ENCODE data around the gene ZNF326. TPM values are rescaled to one million over a fixed set of nuclear protein-coding genes. Genes with fewer than 3 reads are reported as not detected.

The ZNF326 gene
- total RNA-seq, 2 donors from 2014 or later: 10.6 to 16.5 TPM

DNA sequence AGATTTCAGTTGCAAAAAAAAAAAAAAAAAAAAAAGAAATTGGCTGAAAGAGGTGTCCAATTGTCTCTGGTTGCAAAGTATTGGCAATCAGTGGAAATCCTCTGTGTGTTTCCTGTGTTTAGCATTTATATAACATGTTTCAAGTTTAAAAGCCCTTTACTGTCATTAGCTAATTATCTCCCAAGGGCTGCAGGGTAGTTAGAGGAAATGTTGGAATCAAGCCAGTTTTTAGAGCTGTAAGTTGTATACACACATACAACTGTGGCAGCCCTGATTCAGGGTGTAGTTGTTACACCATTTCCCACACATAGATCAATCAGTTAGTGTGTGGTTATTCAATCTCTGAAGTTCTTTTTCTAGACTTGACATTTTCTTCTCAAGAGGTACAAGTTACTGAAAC is 8.9 kb upstream of the ZNF326 start:
- Histone ChIP-seq H3K27ac (no peak overlapping the region), H3K9me3 (no peaks in the 10 kb centered on the region), H3K4me3 (no peak overlapping the region), H3K4me1 (replicated peaks) (no peaks in the 10 kb centered on the region), H3K36me3 (no peaks in the 10 kb centered on the region), H3K27me3 (replicated peaks; ENCODE audit: insufficient read depth) (no peaks in the 10 kb centered on the region)
- intact Hi-C loops (cut with DNase I): loop anchor here (2.0 to 5.0 kb wide), 2 partner anchors 144 to 181 kb away; no protein-coding TSS in a partner anchor
- TF ChIP-seq, protein P1, sequence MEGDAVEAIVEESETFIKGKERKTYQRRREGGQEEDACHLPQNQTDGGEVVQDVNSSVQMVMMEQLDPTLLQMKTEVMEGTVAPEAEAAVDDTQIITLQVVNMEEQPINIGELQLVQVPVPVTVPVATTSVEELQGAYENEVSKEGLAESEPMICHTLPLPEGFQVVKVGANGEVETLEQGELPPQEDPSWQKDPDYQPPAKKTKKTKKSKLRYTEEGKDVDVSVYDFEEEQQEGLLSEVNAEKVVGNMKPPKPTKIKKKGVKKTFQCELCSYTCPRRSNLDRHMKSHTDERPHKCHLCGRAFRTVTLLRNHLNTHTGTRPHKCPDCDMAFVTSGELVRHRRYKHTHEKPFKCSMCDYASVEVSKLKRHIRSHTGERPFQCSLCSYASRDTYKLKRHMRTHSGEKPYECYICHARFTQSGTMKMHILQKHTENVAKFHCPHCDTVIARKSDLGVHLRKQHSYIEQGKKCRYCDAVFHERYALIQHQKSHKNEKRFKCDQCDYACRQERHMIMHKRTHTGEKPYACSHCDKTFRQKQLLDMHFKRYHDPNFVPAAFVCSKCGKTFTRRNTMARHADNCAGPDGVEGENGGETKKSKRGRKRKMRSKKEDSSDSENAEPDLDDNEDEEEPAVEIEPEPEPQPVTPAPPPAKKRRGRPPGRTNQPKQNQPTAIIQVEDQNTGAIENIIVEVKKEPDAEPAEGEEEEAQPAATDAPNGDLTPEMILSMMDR (IDR thresholded peaks at IDR 0.05): no peak
- TF ChIP-seq POLR2AphosphoS5 (IDR thresholded peaks at IDR 0.05): no peak
- no peak for DNase-seq (ENCODE audit: low spot score)

DNA sequence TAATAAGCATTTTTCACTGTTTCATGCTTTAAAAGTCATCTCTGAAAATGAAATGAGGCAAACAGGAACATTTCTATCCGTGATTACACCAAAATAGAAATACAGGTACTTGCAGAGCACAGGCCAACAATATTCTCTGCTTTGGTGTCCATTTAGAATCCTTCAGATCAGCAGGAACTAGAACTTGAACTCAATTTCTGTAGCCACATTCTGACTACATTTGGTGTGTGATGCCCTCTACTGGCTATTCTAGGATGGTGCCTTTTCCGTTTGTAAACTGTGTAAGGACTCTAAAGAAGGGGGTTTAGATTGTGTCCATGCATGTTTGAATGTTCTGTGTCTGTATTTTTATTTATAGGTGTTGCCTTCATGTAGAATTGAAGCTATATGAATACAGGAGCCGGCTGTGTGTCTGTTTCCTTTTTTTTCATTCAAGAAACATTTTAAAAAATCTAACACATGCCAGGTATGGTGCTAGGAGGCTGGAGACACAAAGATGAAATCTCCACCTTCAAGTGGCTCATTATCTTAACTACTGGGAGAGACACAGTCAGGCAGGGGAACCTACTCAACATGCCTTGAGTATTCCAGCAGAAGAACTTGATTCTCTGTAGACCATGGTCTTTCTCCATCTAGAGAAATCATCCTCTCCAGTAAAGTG is 7.6 kb upstream of the ZNF326 start:
- peak; percentile 51 for TF ChIP-seq POLR2AphosphoS5 (IDR thresholded peaks at IDR 0.05)
- TF ChIP-seq, protein P1 (IDR thresholded peaks at IDR 0.05): peak; percentile 31 to 88 (median 82)
- TF ChIP-seq POLR2A (IDR thresholded peaks at IDR 0.05): no peak
- Histone ChIP-seq H3K27ac (no peak overlapping the region), H3K36me3 (no peaks in the 10 kb centered on the region), H3K9me3 (no peaks in the 10 kb centered on the region), H3K4me1 (replicated peaks) (no peaks in the 10 kb centered on the region), H3K27me3 (replicated peaks; ENCODE audit: insufficient read depth) (no peaks in the 10 kb centered on the region), H3K4me3 (no peak overlapping the region)
- DNase-seq (ENCODE audit: low spot score): peak; percentile 59
- intact Hi-C loops (cut with DNase I): loop anchor here (2.0 to 5.0 kb wide), 2 partner anchors 145 to 182 kb away; no protein-coding TSS in a partner anchor
- WGBS: 2% methylated on average over 3 of the region's 3 CpGs

DNA sequence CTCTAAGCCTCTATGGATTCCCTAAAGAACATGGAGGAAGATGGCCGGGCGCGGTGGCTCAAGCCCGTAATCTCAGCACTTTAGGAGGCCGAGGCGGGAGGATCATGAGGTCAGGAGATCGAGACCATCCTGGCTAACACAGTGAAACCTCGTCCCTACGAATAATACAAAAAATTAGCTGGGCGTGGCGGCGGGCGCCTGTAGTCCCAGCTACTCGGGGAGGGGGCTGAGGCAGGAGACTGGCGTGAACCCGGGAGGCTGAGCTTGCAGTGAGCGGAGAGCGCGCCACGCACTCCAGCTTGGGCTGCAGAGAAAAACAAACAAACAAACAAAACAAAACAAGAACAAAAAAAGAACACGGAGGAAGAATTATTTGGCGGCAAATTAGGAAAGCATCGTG is 5.8 kb upstream of the ZNF326 start:
- TF ChIP-seq, protein P1 (IDR thresholded peaks at IDR 0.05): no peak
- no peak for TF ChIP-seq POLR2AphosphoS5 (IDR thresholded peaks at IDR 0.05)
- no peak for TF ChIP-seq POLR2A (IDR thresholded peaks at IDR 0.05)
- Histone ChIP-seq H3K27ac (no peak overlapping the region), H3K4me3 (no peak overlapping the region), H3K9me3 (no peaks in the 10 kb centered on the region), H3K4me1 (replicated peaks) (no peaks in the 10 kb centered on the region), H3K36me3 (no peaks in the 10 kb centered on the region), H3K27me3 (replicated peaks; ENCODE audit: insufficient read depth) (no peaks in the 10 kb centered on the region)
- intact Hi-C loops (cut with DNase I): loop anchor here (5.0 kb wide), 1 partner anchor 147 kb away; no protein-coding TSS in a partner anchor
- 92% methylated on average over 23 of the region's 23 CpGs for WGBS
- DNase-seq (ENCODE audit: low spot score): no peak

DNA sequence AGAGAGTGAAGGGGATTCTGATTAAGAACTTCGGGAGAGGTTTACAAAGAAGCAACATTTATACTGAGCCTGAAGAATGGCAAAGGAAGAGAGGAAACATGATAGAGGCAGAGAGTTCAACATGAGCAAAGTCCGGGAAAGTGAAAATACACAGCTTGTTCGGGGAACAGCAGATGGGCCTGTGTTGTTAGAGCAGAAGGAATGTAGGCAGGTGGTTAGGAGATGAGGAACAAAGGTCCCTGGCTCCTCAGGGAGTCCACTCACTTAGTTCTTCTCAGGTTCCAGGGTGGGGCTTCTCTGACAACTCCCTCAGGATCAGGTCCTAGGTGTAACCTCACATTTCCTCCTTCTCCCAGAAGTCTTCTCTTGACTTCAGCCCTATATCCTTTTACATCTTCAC is 5.1 kb upstream of the ZNF326 start:
- 59% methylated on average over 3 of the region's 3 CpGs for WGBS
- intact Hi-C loops (cut with DNase I): loop anchor here (5.0 kb wide), 1 partner anchor 147 kb away; no protein-coding TSS in a partner anchor
- DNase-seq (ENCODE audit: low spot score): no peak

More for the DNA sequence above, 5.1 kb upstream of the ZNF326 start:
- Histone ChIP-seq H3K27me3 (replicated peaks; ENCODE audit: insufficient read depth) (no peaks in the 10 kb centered on the region), H3K36me3 (no peaks in the 10 kb centered on the region), H3K9me3 (no peaks in the 10 kb centered on the region), H3K4me3 (no peak overlapping the region), H3K4me1 (replicated peaks) (no peaks in the 10 kb centered on the region), H3K27ac (no peak overlapping the region)
- TF ChIP-seq POLR2A (IDR thresholded peaks at IDR 0.05): no peak
- TF ChIP-seq, protein P1 (IDR thresholded peaks at IDR 0.05): no peak
- no peak for TF ChIP-seq POLR2AphosphoS5 (IDR thresholded peaks at IDR 0.05)

All from prostate gland (tissue), 2 donors.